Osteocyte (in vitro differentiated cells): ENCODE data around the gene CPVL. TPM values are rescaled to one million over a fixed set of nuclear protein-coding genes. Genes with fewer than 3 reads are reported as not detected.

Source experiments
- DNase-seq: peaks from one replicate; pipeline ENCODE4 v3.0.0; 2021; ENCODE audit warnings: mixed read lengths; ENCODE audit not compliant: unreplicated experiment; ENCODE audit errors: extremely low spot score
- H3K27ac Mint-ChIP-seq: one replicate; pipeline ENCODE4 v1.8.0; 2021; ENCODE audit warnings: mild to moderate bottlenecking, mixed read lengths; ENCODE audit not compliant: unreplicated experiment
- H3K27me3 Mint-ChIP-seq: one replicate; pipeline ENCODE4 v1.8.0; 2021; ENCODE audit warnings: mixed read lengths; ENCODE audit not compliant: unreplicated experiment
- H3K36me3 Mint-ChIP-seq: one replicate; pipeline ENCODE4 v1.8.0; 2021; ENCODE audit warnings: mixed read lengths; ENCODE audit not compliant: unreplicated experiment
- H3K4me1 Mint-ChIP-seq: one replicate; pipeline ENCODE4 v1.8.0; 2021; ENCODE audit warnings: mixed read lengths; ENCODE audit not compliant: unreplicated experiment
- H3K4me3 Mint-ChIP-seq: one replicate; pipeline ENCODE4 v1.8.0; 2021; ENCODE audit warnings: mild to moderate bottlenecking, moderate library complexity, mixed read lengths; ENCODE audit not compliant: unreplicated experiment
- H3K9me3 Mint-ChIP-seq: one replicate; pipeline ENCODE4 v1.8.0; 2021; ENCODE audit warnings: mixed read lengths; ENCODE audit not compliant: unreplicated experiment
- total RNA-seq: library from RNA; stranded (reverse); gene quantifications from 2 replicates; pipeline ENCODE4 v1.2.1, GENCODE V29; 2021
- TF ChIP-seq, protein P1 (sequence below): fragments of 200-600 bp; sonication (generic); IDR thresholded peaks from 2 replicates; pipeline ENCODE4 v1.5.0; 2021; ENCODE audit warnings: antibody characterized with exemption, mild to moderate bottlenecking, moderate library complexity

The CPVL gene
- total RNA-seq, 1 donor from 2014 or later = 2.0 TPM

DNA sequence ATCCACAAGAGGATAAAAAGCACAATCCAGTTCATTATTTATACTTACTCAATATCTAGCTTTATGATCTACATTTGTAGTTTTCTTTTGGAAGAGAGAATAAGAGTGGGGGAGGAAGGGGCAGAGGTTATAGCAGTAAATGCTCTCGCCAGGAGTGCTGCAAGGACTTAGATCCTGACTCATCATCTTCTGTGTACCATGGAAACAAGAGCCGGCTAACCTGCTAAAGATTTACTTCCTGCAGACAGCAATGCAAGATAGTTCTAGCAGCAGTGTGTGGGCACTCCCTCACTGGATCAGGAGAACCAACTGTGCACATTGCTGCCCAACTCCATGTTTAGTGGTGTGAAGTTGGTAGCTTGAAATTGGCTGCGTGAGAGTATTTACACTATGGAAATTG lies 140.5 kb downstream of the CPVL start:
- Mint-ChIP-seq H3K4me3 (no peak overlapping the region), H3K4me1 (peaks cover 4% of the 10 kb centered on the region), H3K27me3 (peaks cover 22% of the 10 kb centered on the region), H3K9me3 (no peaks in the 10 kb centered on the region), H3K36me3 (no peaks in the 10 kb centered on the region), H3K27ac (no peak overlapping the region)
- TF ChIP-seq, protein P1, sequence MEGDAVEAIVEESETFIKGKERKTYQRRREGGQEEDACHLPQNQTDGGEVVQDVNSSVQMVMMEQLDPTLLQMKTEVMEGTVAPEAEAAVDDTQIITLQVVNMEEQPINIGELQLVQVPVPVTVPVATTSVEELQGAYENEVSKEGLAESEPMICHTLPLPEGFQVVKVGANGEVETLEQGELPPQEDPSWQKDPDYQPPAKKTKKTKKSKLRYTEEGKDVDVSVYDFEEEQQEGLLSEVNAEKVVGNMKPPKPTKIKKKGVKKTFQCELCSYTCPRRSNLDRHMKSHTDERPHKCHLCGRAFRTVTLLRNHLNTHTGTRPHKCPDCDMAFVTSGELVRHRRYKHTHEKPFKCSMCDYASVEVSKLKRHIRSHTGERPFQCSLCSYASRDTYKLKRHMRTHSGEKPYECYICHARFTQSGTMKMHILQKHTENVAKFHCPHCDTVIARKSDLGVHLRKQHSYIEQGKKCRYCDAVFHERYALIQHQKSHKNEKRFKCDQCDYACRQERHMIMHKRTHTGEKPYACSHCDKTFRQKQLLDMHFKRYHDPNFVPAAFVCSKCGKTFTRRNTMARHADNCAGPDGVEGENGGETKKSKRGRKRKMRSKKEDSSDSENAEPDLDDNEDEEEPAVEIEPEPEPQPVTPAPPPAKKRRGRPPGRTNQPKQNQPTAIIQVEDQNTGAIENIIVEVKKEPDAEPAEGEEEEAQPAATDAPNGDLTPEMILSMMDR = no peak
- DNase-seq = no peak

DNA sequence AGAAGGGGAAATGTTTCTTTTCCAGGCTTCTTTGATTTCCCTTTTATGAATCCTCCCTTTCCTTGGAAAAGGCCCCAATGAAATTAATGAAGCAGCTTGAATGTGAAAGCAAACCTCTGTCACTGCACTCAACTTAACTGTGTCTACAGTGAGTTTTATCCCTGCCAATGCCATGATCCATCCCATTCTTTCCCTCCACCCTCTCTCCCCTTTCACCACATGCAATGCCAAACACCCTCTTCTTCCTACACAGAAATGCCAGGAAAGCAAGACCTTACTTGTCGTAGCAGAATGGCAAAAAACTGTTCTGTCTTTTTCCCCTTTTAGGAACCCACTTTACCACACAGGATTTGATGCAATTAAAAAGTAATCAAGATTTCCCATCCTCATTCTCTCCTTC lies 140.9 kb downstream of the CPVL start:
- H3K27me3 Mint-ChIP-seq = peaks cover 26% of the 10 kb centered on the region
- H3K4me1 Mint-ChIP-seq = peaks cover 4% of the 10 kb centered on the region
- no peak for DNase-seq
- no peaks in the 10 kb centered on the region for H3K36me3 Mint-ChIP-seq
- H3K4me3 Mint-ChIP-seq = no peak overlapping the region
- TF ChIP-seq, protein P1 = no peak
- no peak overlapping the region for H3K27ac Mint-ChIP-seq
- no peaks in the 10 kb centered on the region for H3K9me3 Mint-ChIP-seq

DNA sequence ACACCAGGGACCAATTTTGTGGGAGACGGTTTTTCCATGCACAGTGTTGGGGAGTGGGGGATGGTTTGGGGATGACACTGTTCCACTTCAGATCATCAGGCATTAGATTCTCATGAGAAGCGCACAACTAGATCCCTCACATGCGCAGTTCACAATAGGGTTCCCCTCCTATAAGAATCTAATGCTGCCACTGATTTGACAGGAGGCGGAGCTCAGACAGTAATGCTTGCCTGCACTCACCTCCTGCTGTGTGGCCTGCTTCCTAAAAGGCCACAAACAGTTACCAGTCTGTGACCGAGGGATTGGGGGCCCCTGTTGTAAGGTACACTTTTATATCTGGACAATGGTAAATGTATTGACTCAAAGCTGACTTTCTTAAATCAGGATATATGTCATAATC lies 142.6 kb downstream of the CPVL start:
- no peaks in the 10 kb centered on the region for H3K36me3 Mint-ChIP-seq
- peaks cover 31% of the 10 kb centered on the region for H3K27me3 Mint-ChIP-seq
- peaks cover 1% of the 10 kb centered on the region for H3K4me1 Mint-ChIP-seq
- H3K4me3 Mint-ChIP-seq = no peak overlapping the region
- DNase-seq = no peak
- TF ChIP-seq, protein P1 = no peak
- H3K9me3 Mint-ChIP-seq = no peaks in the 10 kb centered on the region
- no peak overlapping the region for H3K27ac Mint-ChIP-seq

DNA sequence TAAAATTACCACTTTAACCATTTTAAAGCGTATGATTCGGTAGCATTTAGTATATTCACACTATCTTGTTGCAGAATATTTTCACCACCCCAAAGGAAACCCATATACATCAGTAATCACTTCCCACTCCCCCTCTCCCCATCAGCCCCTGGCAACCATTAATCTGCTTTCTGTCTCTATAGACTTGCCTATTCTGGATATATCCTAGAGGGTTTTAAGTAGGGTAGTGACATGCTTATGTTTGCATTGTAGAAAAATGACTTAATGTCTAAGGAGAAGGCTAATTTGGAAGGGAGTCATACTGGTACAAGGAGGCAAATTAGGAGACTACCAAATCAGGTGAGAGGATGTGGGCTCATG lies 145.6 kb downstream of the CPVL start:
- no peaks in the 10 kb centered on the region for H3K36me3 Mint-ChIP-seq
- H3K4me1 Mint-ChIP-seq = peaks cover 1% of the 10 kb centered on the region
- H3K4me3 Mint-ChIP-seq = no peak overlapping the region
- H3K9me3 Mint-ChIP-seq = no peaks in the 10 kb centered on the region
- TF ChIP-seq, protein P1 = no peak
- peaks cover 26% of the 10 kb centered on the region for H3K27me3 Mint-ChIP-seq
- no peak overlapping the region for H3K27ac Mint-ChIP-seq
- DNase-seq = no peak

DNA sequence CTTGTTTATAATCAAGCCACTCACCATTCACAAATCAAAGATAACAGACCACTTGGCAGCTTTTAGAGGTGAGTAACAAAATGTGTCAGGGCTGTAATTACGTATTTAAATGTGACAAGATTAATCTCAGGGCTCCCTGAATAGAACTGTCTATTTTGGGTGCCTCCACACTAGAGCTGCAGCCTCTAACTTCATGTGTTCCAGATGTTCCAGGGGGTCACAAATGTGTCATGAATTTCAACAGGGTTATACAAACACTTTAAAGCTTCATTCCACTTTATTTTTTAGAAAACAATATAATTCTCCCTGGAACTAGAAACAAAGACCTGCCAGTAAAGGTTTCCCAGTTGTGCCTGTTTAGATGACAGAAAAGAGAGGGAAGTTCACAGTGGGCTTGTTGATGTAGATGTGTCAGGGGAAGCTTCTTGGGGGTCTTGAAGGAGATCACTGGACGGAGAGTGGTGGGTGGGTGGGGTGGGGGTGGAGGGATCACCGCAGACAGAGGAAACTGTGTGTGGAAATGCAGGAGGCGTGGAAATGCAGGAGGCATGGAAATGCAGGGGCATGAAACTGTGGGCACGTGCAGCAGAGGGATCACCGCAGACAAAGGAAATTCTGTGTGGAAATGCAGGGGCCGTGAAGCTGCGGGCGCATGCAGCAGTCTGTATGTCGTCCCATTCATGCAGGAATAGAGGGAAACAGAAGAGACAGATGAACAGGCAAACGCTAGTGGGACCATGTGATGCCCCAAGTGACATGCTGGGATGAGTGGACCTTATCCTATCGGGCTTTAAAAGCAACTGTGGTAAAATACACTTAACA lies 146.2 kb downstream of the CPVL start:
- H3K4me1 Mint-ChIP-seq = peaks cover 1% of the 10 kb centered on the region
- H3K36me3 Mint-ChIP-seq = no peaks in the 10 kb centered on the region
- TF ChIP-seq, protein P1 = no peak
- no peaks in the 10 kb centered on the region for H3K9me3 Mint-ChIP-seq
- H3K27me3 Mint-ChIP-seq = peaks cover 26% of the 10 kb centered on the region
- H3K4me3 Mint-ChIP-seq = no peak overlapping the region
- no peak for DNase-seq
- H3K27ac Mint-ChIP-seq = no peak overlapping the region
